Measurements from ENCODE around the gene DSG2.

The DSG2 gene

DNA sequence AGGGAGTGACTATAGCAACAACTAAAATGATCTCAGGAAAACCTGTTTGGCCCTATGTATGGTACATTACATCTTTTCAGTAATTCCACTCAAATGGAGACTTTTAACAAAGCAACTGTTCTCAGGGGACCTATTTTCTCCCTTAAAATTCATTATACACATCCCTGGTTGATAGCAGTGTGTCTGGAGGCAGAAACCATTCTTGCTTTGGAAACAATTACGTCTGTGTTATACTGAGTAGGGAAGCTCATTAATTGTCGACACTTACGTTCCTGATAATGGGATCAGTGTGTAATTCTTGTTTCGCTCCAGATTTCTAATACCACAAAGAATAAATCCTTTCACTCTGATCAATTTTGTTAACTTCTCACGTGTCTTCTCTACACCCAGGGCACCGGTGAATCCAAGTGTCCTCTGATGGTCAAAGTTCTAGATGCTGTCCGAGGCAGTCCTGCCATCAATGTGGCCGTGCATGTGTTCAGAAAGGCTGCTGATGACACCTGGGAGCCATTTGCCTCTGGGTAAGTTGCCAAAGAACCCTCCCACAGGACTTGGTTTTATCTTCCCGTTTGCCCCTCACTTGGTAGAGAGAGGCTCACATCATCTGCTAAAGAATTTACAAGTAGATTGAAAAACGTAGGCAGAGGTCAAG is 94.7 kb downstream of the DSG2 start:
- no peak for DNase-seq

DNA sequence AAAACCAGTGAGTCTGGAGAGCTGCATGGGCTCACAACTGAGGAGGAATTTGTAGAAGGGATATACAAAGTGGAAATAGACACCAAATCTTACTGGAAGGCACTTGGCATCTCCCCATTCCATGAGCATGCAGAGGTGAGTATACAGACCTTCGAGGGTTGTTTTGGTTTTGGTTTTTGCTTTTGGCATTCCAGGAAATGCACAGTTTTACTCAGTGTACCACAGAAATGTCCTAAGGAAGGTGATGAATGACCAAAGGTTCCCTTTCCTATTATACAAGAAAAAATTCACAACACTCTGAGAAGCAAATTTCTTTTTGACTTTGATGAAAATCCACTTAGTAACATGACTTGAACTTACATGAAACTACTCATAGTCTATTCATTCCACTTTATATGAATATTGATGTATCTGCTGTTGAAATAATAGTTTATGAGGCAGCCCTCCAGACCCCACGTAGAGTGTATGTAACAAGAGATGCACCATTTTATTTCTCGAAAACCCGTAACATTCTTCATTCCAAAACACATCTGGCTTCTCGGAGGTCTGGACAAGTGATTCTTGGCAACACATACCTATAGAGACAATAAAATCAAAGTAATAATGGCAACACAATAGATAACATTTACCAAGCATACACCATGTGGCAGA is 97.3 kb downstream of the DSG2 start:
- no peak for DNase-seq

DNA sequence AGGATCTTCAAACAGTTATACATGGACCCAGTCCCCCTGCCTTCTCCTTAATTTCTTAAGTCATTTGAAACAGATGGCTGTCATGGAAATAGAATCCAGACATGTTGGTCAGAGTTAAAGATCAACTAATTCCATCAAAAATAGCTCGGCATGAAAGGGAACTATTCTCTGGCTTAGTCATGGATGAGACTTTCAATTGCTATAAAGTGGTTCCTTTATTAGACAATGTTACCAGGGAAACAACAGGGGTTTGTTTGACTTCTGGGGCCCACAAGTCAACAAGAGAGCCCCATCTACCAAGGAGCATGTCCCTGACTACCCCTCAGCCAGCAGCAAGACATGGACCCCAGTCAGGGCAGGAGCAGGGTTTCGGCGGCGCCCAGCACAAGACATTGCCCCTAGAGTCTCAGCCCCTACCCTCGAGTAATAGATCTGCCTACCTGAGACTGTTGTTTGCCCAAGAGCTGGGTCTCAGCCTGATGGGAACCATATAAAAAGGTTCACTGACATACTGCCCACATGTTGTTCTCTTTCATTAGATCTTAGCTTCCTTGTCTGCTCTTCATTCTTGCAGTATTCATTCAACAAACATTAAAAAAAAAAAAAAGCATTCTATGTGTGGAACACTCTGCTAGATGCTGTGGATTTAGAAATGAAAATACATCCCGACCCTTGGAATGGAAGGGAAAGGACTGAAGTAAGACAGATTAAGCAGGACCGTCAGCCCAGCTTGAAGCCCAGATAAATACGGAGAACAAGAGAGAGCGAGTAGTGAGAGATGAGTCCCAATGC is 98.3 kb downstream of the DSG2 start:
- DNase-seq, result no peak

DNA sequence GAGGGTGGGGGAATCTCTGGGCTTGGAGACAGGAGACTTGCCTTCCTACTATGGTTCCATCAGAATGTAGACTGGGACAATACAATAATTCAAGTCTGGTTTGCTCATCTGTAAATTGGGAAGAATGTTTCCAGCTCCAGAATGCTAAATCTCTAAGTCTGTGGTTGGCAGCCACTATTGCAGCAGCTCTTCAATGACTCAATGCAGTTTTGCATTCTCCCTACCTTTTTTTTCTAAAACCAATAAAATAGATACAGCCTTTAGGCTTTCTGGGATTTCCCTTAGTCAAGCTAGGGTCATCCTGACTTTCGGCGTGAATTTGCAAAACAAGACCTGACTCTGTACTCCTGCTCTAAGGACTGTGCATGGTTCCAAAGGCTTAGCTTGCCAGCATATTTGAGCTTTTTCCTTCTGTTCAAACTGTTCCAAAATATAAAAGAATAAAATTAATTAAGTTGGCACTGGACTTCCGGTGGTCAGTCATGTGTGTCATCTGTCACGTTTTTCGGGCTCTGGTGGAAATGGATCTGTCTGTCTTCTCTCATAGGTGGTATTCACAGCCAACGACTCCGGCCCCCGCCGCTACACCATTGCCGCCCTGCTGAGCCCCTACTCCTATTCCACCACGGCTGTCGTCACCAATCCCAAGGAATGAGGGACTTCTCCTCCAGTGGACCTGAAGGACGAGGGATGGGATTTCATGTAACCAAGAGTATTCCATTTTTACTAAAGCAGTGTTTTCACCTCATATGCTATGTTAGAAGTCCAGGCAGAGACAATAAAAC is 100.2 kb downstream of the DSG2 start:
- no peak for DNase-seq
